Dedifferentiated amniotic fluid mesenchymal stem cell (primary cell): ENCODE data around the gene OTOR.

Experiments
- DNase-seq: peaks from one replicate; pipeline ENCODE4 v3.0.0-alpha.2; 2016; ENCODE audit errors: extremely low spot score

OTOR gene

GRCh38 chr20:16748308-16748900 is at the start of gene OTOR:
TSS of gene OTOR (plus strand) at chr20:16748358. CDS start at chr20:16748402, 44 bp downstream.
- no peak for DNase-seq

GRCh38 chr20:16699293-16699692 is 48.9 kb upstream of the OTOR start:
- no peak for DNase-seq

GRCh38 chr20:16701296-16701695 is 46.9 kb upstream of the OTOR start:
- DNase-seq: no peak

- no peak for DNase-seq
Observed at GRCh38 chr20:16703570-16703969, 44.6 kb upstream of the OTOR start.

- no peak for DNase-seq
Observed at GRCh38 chr20:16707674-16708073, 40.5 kb upstream of the OTOR start.

- no peak for DNase-seq
Observed at GRCh38 chr20:16708602-16709001, 39.6 kb upstream of the OTOR start.

- no peak for DNase-seq
Observed at GRCh38 chr20:16709017-16709416, 39.1 kb upstream of the OTOR start.

GRCh38 chr20:16710781-16711180 is 37.4 kb upstream of the OTOR start:
- DNase-seq: no peak

- no peak for DNase-seq
Observed at GRCh38 chr20:16711661-16712258, 36.4 kb upstream of the OTOR start.

- no peak for DNase-seq
Observed at GRCh38 chr20:16712511-16712947, 35.6 kb upstream of the OTOR start.

- DNase-seq: no peak
Observed at GRCh38 chr20:16713066-16713465, 35.1 kb upstream of the OTOR start.

- DNase-seq: no peak
Observed at GRCh38 chr20:16714242-16714641, 33.9 kb upstream of the OTOR start.

- no peak for DNase-seq
Observed at GRCh38 chr20:16714751-16715150, 33.4 kb upstream of the OTOR start.

- DNase-seq: no peak
Observed at GRCh38 chr20:16719421-16719820, 28.7 kb upstream of the OTOR start.

- no peak for DNase-seq
Observed at GRCh38 chr20:16729080-16729479, 19.1 kb upstream of the OTOR start.

GRCh38 chr20:16729565-16730460 is 18.3 kb upstream of the OTOR start, which contains the start of gene SNRPB2:
TSS of gene SNRPB2 (plus strand) at chr20:16730026. CDS start at chr20:16731703, 1,677 bp downstream.
- DNase-seq: peak; percentile 98

- DNase-seq: no peak
Observed at GRCh38 chr20:16732506-16733152, 15.5 kb upstream of the OTOR start.

GRCh38 chr20:16740365-16741072 is 7.6 kb upstream of the OTOR start:
- DNase-seq: no peak

GRCh38 chr20:16744178-16744807 is 3.9 kb upstream of the OTOR start:
- no peak for DNase-seq

GRCh38 chr20:16745204-16745603 is 3.0 kb upstream of the OTOR start:
- DNase-seq: no peak

- DNase-seq: no peak
Observed at GRCh38 chr20:16747291-16747811, 807 bp upstream of the OTOR start.
